Gastroesophageal sphincter (tissue), 4 donors: Measurements from ENCODE around the gene DDI2. TPM values are rescaled to one million over a fixed set of nuclear protein-coding genes. Genes with fewer than 3 reads are reported as not detected.

Experiments used
- ATAC-seq: fragments of 150-250 bp; one replicate; pipeline ENCODE4 v1.9.1; 2016; ENCODE audit warnings: mild to moderate bottlenecking, moderate library complexity
- H3K27ac ChIP-seq, 4 donors: fragments of 200-600 bp; sonication (generic) in 3 of 4; 1 replicate in 3 of 4; 2 replicates in 1 of 4; pipeline ENCODE4 v1.5.1; 2016 to 2019
- H3K27me3 ChIP-seq: fragments of 200-600 bp; sonication (generic); one replicate; pipeline ENCODE4 v1.5.1; 2019
- H3K36me3 ChIP-seq, 2 donors: fragments of 200-600 bp; sonication (generic); one replicate each; pipeline ENCODE4 v1.5.1; 2019; ENCODE audit warnings: control low read depth in 1 of 2
- H3K4me1 ChIP-seq, 3 donors: fragments of 200-600 bp; sonication (generic); 1 replicate in 2 of 3; 2 replicates in 1 of 3; pipeline ENCODE4 v1.5.1; 2016 to 2019; ENCODE audit warnings: control low read depth in 2 of 3
- H3K4me3 ChIP-seq, 2 donors: fragments of 200-600 bp; sonication (generic); one replicate each; pipeline ENCODE4 v1.5.1; 2019; ENCODE audit warnings: mild to moderate bottlenecking in 1 of 2, moderate library complexity in 1 of 2
- H3K9me3 ChIP-seq, 3 donors: fragments of 200-600 bp; sonication (generic); one replicate each; pipeline ENCODE4 v1.5.1; 2017 to 2019; ENCODE audit warnings: control low read depth in 2 of 3
- EP300 ChIP-seq: sonication (generic); formaldehyde crosslinking; IDR thresholded peaks from one replicate; pipeline ENCODE4 v1.6.1; 2017; ENCODE audit warnings: antibody characterized with exemption, mild to moderate bottlenecking
- POLR2A ChIP-seq, 2 donors: fragments of 450-650 bp; IDR thresholded peaks; one replicate each; pipeline ENCODE4 v1.6.1; 2017; ENCODE audit warnings: antibody characterized with exemption in 2 of 2, mild to moderate bottlenecking in 2 of 2, moderate library complexity in 1 of 2
- POLR2AphosphoS5 ChIP-seq: sonication (generic); formaldehyde crosslinking; IDR thresholded peaks from one replicate; pipeline ENCODE4 v1.6.1; 2017; ENCODE audit warnings: antibody characterized with exemption
- WGBS, 2 donors: methylation state at CpG; one replicate each; pipeline ENCODE4 v1.1.5; 2018; ENCODE audit warnings: low coverage in 1 of 2; 5-methylcytosine and 5-hydroxymethylcytosine counted together
- total RNA-seq, 4 donors: library from RNA; depleted of rRNA; stranded (reverse); fragments of >200 nt; gene quantifications; one replicate each; pipeline ENCODE4 v1.1.0, GENCODE V29; 2016
- TF ChIP-seq, protein P1 (sequence below), 4 experiments: fragments of 200-600 bp in 2 of 4; fragments of 450-650 bp in 2 of 4; sonication (generic) in 1 of 4; IDR thresholded peaks; one replicate each; pipeline ENCODE4 v1.5.1; 2017 to 2019; ENCODE audit warnings: antibody characterized with exemption in 4 of 4, mild to moderate bottlenecking in 2 of 4, moderate library complexity in 2 of 4

The DDI2 gene
- total RNA-seq, 4 donors from 2014 or later: 14.3 to 37.2 (median 16.5) TPM

DNA sequence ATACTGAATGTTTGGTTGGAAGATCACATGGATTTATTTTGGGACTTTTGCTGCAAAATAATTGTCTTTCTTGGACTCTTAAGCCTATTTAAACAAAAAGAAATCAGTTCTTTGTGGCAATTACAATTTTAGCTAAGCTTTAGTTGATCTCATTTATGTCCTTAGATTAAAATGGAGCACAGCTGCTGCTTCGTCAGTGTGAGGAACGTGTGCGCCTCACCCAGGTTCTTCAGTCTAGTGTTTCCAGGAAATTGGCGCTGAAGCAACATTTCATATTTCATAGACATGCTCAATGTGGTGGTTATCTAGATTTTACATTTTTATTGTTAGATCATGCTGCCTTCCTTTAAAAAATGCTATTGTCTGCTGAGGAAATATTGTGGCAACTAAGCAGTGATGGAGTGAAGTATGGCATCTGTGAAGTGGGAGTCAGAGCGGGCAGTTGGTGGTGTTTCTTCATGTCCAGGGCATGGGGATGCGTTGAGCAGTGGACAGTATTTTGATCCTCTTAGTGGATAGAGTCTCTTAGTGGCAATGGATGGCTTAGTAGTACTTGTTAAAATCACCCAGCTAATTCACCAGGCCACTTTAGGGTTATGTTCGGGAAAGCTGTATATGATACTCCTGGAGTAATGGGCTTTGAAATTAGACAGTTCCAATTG, 5.6 kb downstream of the DDI2 start:
- TF ChIP-seq EP300 (no peak), POLR2AphosphoS5 (no peak), POLR2A (IDR thresholded peaks at IDR 0.05) (no peak)
- TF ChIP-seq, protein P1, sequence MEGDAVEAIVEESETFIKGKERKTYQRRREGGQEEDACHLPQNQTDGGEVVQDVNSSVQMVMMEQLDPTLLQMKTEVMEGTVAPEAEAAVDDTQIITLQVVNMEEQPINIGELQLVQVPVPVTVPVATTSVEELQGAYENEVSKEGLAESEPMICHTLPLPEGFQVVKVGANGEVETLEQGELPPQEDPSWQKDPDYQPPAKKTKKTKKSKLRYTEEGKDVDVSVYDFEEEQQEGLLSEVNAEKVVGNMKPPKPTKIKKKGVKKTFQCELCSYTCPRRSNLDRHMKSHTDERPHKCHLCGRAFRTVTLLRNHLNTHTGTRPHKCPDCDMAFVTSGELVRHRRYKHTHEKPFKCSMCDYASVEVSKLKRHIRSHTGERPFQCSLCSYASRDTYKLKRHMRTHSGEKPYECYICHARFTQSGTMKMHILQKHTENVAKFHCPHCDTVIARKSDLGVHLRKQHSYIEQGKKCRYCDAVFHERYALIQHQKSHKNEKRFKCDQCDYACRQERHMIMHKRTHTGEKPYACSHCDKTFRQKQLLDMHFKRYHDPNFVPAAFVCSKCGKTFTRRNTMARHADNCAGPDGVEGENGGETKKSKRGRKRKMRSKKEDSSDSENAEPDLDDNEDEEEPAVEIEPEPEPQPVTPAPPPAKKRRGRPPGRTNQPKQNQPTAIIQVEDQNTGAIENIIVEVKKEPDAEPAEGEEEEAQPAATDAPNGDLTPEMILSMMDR (IDR thresholded peaks at IDR 0.05): no peak

DNA sequence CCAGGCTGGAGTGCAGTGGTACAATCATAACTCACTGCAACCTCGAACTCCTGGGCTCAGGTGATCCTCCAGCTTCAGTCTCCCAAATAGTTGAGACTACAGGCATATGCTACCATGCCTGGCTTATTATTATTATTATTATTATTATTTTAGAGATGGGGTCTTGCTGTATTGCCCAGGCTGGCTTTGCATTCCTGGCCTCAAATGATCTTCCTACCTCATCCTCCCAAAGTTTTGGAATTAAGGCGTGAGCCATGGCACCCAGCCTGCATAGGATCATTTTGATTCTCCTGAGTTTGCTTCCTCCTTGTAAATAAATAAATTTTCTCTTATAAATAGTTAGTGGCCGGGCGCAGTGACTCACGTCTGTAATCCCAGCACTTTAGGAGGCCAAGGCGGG, 6.2 kb downstream of the DDI2 start:
- H3K4me3 ChIP-seq: no peak overlapping the region
- H3K36me3 ChIP-seq: peaks cover 0 to 15% of the 10 kb centered on the region in 2 donors
- no peak for ATAC-seq
- no peak overlapping the region for H3K27ac ChIP-seq
- 88% methylated on average over 6 of the region's 6 CpGs; no CpG with 5 or more reads in 1 of the 2 donors for WGBS, 2 donors
- peaks cover 0 to 69% (median 11%) of the 10 kb centered on the region in 3 donors for H3K4me1 ChIP-seq
- H3K9me3 ChIP-seq: no peaks in the 10 kb centered on the region
- H3K27me3 ChIP-seq: no peaks in the 10 kb centered on the region
- TF ChIP-seq EP300 (no peak), POLR2AphosphoS5 (no peak), POLR2A (IDR thresholded peaks at IDR 0.05) (no peak)
- TF ChIP-seq, protein P1 (IDR thresholded peaks at IDR 0.05): no peak

More for the DNA sequence above, 5.6 kb downstream of the DDI2 start:
- Histone ChIP-seq H3K27ac (no peak overlapping the region), H3K27me3 (no peaks in the 10 kb centered on the region), H3K36me3 (peaks cover 0 to 14% of the 10 kb centered on the region in 2 donors), H3K4me1 (peaks cover 0 to 72% (median 11%) of the 10 kb centered on the region in 3 donors), H3K4me3 (no peak overlapping the region), H3K9me3 (no peaks in the 10 kb centered on the region)
- ATAC-seq: no peak
- WGBS, 2 donors: 58 to 88% methylated on average over 4 to 7 of the region's 7 CpGs

DNA sequence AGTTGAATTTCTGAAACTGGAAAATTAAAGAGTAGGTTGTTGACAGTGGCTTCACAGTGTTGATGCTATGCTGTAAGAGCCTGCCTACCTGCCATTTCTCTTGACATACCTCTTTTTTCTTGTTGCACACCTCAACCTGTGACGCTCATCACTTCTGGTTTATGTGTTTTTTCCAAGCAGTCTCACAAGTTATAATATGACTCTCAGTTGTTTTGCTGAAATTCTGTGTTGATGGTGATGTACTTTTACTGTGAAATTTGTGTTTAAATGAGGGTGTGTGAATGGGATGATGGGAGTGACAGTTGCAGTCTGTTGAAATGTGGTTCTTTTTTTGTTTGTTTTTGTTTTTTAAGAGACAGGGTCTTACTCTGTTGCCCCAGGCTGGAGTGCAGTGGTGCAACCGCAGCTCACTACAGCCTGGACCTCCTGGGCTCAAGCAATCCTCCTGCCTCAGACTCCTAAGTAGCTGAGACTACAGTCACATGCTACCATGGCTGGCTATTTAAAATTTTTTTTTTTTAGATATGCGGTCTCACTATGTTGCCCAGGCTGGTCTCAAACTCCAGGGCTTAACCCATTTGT, 7.0 kb downstream of the DDI2 start:
- no peak overlapping the region for H3K27ac ChIP-seq
- ATAC-seq: no peak
- H3K36me3 ChIP-seq: peaks cover 0 to 21% of the 10 kb centered on the region in 2 donors
- H3K4me1 ChIP-seq: peaks cover 0 to 62% (median 8%) of the 10 kb centered on the region in 3 donors
- no peaks in the 10 kb centered on the region for H3K27me3 ChIP-seq
- H3K9me3 ChIP-seq: no peaks in the 10 kb centered on the region
- 92% methylated on average over 3 of the region's 3 CpGs for WGBS, 2 donors
- H3K4me3 ChIP-seq: no peak overlapping the region
- TF ChIP-seq POLR2A (IDR thresholded peaks at IDR 0.05): no peak
- TF ChIP-seq EP300: no peak
- TF ChIP-seq, protein P1 (IDR thresholded peaks at IDR 0.05): no peak
- TF ChIP-seq POLR2AphosphoS5: no peak

DNA sequence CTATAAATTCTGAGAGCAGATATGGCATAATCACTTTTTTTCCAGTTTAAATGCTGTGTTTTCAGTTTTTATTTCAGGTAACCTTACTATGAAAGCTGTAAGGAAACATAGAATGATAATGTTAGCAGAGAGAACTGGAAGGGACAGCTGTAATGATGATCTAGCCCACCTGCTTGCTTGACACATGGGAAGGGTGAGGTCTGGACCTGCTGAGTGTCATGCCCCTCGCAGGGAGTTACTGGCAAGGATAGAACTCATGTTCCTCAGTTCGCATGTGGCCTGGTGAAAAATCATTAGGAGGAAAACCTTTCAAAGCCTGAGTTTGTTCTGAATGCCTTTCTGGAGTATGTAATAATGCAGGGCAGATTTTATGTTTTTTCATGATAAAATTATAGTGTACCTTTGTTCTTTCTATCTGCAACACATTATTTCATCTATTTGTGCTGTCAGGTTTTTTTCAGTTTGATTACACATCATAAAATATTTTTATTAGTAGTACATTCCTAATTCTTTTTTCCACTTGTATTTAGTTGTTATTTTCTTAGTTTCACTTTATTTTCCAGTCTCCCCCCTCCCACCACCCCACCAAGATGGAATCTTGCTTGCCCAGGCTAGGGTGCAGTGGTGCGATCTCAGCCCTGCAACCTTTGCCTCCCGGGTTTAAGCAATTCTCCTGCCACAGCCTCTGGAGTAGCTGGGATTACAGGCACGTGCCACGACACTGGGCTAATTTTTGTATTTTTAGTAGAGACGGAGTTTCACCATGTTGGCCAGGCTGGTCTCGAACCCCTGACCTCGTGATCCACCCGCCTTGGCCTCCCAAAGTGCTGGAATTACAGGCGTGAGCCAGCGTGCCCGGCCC, 8.0 kb downstream of the DDI2 start:
- no peak overlapping the region for H3K27ac ChIP-seq

More for the DNA sequence above, 8.0 kb downstream of the DDI2 start:
- H3K36me3 ChIP-seq: peaks cover 0 to 31% of the 10 kb centered on the region in 2 donors
- no peaks in the 10 kb centered on the region for H3K27me3 ChIP-seq
- WGBS, 2 donors: 67 to 68% methylated on average over 2 of the region's 13 CpGs
- TF ChIP-seq POLR2A (IDR thresholded peaks at IDR 0.05): no peak
- TF ChIP-seq POLR2AphosphoS5: no peak
- TF ChIP-seq EP300: no peak
- TF ChIP-seq, protein P1 (IDR thresholded peaks at IDR 0.05): no peak
- no peak for ATAC-seq
- no peak overlapping the region for H3K4me3 ChIP-seq
- H3K9me3 ChIP-seq: no peaks in the 10 kb centered on the region
- peaks cover 0 to 51% (median 0%) of the 10 kb centered on the region in 3 donors for H3K4me1 ChIP-seq
